HG03575 (cell line): ENCODE data around the gene CARD11.

Experiments
- ATAC-seq: cut with Tn5 transposase; IDR thresholded peaks from one replicate; pipeline ENCODE4 v1.9.1; 2021; ENCODE audit not compliant: unreplicated experiment, insufficient number of reproducible peaks, low FRiP score; ENCODE audit errors: extremely low read depth

The CARD11 gene

GRCh38 chr7:2996141-2996540 lies 47.5 kb downstream of the CARD11 start:
- ATAC-seq = no peak

DNA sequence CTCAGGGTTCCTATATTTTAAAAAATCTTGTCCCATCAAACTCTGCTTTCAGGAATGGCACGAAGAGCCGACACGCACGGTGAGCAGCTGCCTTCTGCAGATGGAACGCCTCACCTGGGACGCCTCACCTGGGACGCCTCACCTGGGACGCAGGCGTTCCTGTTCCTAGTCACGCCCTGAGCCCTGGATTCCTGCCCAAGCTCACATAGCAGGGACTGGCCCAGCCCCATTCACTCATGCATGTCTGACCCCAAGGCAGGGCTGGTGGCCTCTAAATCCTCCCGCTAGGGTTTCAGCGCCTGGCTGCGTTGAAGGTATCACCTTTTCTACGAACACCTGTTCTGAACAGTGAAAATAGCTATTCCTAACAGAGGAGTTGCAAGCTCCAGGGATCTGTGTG lies 49.8 kb downstream of the CARD11 start:
- ATAC-seq = no peak

- no peak for ATAC-seq
Observed at GRCh38 chr7:2993396-2993795, 50.3 kb downstream of the CARD11 start.

GRCh38 chr7:2990949-2991470 lies 52.7 kb downstream of the CARD11 start:
- no peak for ATAC-seq

DNA sequence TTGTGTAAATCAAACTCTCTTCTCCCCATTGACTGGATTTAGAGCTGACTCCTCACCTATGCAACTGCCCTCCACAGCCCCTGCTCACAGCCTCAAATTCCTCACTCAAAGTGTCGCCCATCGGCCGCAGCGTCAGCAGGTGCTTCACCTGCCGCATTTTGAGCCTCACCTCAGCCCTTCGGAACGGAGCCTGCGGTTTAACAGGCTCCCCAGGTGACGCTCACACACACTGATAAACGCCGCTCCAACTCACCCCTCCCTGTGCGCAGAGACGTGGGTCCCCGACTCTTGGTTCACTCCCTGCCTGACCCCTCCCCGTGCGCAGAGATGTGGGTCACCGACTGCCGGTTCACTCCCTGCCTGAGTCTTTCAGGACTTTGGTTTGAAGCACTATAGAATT lies 57.1 kb downstream of the CARD11 start:
- no peak for ATAC-seq

- no peak for ATAC-seq
Observed at GRCh38 chr7:2985866-2986265, 57.8 kb downstream of the CARD11 start.

GRCh38 chr7:2984091-2984490 lies 59.6 kb downstream of the CARD11 start:
- ATAC-seq = no peak

GRCh38 chr7:2983586-2983985 lies 60.1 kb downstream of the CARD11 start:
- no peak for ATAC-seq

DNA sequence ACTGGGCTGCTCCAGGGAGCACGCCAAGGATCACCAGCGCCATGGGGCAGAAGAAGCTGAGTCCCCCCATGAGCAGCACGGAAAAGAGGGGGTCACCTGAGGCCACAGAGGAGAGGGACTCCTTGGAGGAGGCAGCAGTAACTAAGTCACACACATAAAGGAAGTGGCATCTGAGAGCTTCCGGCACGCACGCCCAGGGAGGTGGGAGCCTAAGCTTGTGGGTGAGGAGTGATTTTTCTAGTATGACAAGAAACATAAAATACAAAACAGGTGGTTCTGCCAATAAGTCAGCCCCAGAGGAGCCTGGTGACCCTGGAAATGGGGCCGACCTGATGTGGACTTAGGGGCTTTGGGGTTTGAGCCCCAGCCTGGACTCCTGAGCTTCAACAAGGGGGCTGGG lies 60.8 kb downstream of the CARD11 start:
- ATAC-seq = no peak

- ATAC-seq = no peak
Observed at GRCh38 chr7:2982401-2982800, 61.3 kb downstream of the CARD11 start.

- no peak for ATAC-seq
Observed at GRCh38 chr7:2981103-2981480, 62.6 kb downstream of the CARD11 start.

DNA sequence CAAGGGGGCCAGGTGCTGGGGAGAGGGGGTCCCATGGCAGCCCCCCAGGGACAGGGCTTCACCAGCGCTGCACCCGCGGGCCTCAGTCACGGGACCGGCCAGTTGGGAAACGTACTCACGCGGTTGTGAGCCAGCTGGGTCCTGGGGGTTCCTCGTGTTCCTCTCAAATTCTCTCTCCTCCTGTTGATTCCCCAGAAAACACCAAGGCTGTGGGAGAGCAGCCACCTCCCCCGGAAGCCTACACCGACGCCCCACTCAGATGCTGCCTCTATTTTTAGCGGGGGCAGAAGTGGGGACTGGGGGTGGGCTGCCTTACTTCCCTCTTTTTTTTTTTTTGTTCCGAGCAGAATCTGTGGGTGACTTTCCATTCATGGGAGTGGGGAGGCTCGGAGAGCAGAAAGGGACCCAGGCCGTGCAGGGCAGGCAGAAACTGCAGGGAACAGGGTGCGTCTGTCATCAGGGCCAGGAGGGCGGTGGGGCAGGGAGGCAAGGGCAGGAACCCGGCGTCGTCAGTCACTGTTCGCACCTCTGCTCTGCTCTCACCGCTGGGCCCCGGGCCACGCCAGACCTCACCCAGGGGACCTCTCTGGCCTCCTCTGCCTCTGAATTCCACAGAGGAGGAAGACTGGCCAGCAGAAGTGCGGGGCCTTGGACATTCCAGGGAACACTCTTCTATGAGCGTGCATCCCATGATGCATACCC lies 63.1 kb downstream of the CARD11 start:
- no peak for ATAC-seq

DNA sequence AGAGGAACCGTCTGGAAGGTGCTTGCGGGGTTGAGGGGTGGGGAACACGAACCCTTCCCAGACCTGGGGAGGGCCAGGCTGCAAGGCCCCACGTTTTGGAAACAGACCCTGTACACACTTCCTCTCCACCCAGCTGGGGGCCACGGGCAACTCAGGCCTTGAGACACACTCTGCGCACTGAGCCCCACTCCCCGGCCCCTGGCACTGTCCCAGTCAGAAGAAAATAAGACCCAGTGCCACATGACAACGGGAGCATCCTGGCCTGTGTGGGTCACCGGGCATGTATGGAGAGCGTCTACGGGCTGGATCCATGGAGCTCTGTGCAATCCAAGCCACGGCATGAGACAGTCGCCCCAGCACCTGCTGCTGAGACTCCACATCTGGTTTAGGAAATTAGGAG lies 63.7 kb downstream of the CARD11 start:
- no peak for ATAC-seq

- ATAC-seq = no peak
Observed at GRCh38 chr7:2979201-2979631, 64.5 kb downstream of the CARD11 start.

DNA sequence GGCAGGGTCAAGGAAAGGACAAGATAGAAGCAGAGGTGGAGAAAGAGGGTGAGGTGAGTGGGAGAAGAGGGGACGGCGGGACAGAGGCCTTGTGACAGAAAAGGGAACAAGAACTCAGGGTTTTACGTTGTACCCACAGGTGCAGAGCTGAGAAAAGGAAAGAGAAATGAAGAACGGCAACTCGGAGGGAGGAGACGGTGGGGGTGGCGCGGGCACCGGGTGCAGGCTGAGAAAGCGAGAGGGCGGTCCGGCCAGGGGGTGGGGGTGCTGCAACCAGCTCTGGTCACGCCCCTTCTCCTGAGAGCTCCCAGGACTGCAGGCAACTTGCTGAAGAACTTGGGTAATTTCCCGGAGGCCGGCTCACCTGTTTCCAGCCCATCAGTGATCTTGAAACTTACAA lies 65.3 kb downstream of the CARD11 start:
- ATAC-seq = peak; percentile 69

DNA sequence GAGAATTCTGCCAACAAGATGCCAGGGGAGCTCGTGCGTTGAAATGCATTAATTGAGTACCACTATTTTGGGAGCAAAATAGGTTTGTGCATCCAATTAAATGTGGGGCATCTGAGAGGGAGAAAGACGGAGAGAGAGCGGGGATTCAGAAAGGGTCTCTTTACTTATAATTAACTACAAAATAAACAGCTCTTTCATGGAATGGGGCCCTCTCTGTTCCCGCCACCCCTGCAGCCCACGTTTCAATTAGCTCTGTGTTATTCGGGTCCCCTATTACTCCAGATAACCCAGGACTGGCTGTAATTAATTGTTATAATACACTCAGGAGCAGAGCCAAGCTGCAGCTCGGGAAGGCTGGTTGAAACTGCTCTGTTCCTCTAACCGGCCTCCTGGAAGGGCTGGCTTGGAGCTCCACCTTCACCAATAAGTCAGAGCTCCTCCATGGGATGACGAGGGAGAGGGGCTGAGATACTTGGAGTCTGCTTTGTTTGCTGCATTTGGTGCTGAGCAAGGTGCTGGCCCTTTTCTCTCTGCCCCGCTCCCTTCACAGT lies 67.8 kb downstream of the CARD11 start:
- no peak for ATAC-seq

DNA sequence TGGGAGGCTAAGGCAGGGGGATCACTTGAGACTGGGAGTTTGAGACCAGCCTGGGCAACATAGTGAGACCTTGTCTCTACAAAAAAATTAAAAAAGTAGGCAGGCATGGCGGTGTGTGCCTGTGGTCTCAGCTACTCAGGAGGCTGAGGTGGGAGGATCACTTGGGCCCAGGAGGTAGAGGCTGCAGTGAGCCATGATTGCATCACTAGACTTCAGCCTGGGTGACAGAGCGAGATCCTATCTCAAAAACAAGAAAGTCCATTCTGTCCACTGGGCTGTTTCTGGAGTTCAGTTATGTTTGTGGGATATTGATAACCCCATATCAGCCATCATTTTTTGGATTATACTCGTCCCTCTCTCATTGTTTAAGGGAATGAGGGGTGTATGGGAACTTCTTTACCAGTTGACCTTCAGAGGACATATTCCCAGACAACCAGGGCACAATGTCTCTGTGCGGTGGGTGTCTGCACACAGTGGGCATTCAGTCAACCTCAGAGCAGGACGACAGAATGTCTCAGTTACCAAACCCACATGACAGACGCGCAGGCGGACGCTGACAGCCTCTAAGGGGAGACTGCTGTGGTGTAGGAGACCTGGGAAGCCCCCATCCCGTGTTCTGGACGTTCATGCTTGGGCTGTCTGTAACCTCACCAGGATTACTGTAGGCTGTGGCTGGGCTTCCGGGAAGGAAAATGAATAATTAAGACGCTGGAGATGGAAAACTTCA lies 69.4 kb downstream of the CARD11 start:
- no peak for ATAC-seq

DNA sequence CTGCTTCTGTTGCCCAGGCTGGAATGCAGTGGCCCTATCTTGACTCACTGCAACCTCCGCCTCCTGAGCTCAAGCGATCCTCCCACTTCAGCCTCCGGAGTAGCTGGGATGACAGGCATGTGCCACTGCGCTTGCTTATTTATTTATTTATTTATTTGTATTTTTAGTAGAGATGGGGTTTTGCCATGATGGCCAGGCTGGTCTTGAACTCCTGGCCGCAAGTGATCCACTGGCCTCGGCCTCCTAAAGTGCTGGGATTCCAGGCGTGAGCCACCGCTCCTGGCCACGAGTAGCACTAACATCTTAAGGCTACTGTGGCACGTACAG lies 70.9 kb downstream of the CARD11 start:
- no peak for ATAC-seq

GRCh38 chr7:2971914-2972834 lies 71.5 kb downstream of the CARD11 start:
- ATAC-seq = no peak
